ENCODE data around the gene ISCA2.

GRCh38 chr14:74488786-74489397, 4.7 kb upstream of the ISCA2 start:
- TF ChIP-seq CTCF (IDR thresholded peaks at IDR 0.05), result no peak
- TF ChIP-seq POLR2A (IDR thresholded peaks at IDR 0.05), result no peak

Measured in heart left ventricle (tissue), 13 donors.